Dedifferentiated amniotic fluid mesenchymal stem cell (primary cell): Measurements from ENCODE around the gene SETDB2.

ENCODE experiments used
- DNase-seq: peaks from one replicate; pipeline ENCODE4 v3.0.0-alpha.2; 2016; ENCODE audit errors: extremely low spot score

The SETDB2 gene

DNA sequence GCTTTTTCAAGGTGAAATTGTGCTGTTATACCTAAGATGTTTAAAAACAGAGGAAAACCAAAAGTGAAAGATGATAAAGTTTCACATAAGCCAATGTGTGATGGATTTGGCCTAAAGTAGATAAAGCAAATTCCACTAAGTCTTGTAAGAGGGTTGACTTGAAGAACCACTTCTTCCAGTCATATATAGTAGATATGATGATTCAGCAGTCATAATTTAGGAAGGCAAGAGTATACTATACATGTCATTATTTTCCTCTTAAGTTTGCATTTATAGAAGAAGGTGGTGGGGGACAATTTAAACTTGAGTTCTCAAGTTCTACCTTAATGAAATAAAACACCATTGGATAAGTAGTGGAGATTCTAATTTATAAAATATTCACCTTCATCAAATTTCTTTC lies 88.9 kb downstream of the SETDB2 start:
- DNase-seq, result no peak

DNA sequence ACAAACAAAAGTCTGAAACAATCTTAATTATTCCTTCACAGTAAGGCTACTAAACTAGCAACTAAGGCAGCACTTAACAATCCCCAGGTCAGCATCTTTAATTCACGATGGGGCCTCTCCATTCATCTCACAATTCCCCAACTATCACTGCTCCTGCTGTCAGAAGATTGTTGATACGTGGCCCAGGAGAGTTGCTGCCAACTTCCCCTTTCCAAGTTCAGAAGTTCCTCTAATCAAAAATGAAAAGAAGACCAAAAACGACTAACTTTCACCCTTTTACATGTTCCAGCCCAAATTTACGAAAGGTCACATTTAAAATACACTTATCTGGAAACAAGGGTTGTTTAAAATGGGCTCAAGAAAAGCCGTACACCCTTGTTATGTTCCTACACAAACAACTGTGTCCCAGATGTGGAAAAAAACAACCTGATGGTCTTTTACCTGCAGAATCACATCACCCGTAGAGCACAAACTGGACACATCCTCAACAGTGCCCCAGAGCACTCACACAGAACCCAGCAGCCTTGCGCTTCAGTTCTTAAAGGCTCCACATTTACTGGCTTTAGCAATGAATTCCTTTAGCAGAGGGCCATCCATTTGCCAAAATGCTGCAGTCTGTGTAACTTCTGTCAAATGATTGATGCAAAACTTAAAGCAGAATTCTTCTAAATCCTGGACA lies 89.7 kb downstream of the SETDB2 start:
- no peak for DNase-seq

DNA sequence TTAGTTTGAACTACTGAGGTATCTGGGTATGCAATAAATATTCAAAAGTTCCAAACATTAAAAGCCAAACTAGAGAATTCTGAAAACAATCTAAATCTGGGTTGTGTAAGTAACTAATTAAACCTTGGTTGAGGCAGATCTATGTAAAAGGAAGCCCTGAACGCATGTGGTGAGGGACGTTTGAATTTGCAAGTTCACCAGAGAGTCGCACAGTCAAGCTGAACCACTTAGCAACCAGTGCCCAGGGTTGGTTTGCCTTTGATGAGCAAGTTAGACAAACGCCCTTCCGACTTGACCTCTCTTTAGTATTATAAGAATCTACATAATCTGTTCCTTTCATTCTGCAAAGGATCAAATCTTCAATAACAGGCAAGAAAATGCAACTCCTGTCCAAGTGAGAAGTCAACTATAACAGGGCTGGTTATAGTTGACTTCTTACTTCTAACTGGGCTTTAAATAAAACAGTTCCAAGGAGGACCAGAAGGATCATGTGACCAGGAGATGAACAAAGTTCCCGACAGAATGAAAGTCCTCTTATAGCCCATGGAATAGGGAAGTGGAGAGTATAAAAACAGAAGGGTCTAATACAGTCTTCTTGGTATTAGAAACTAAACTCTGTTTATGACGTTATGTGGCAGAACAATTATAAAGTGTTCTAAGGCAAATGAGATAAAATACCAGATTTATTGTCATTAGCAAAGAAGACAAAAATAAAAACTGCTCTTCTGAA lies 92.2 kb downstream of the SETDB2 start:
- no peak for DNase-seq

DNA sequence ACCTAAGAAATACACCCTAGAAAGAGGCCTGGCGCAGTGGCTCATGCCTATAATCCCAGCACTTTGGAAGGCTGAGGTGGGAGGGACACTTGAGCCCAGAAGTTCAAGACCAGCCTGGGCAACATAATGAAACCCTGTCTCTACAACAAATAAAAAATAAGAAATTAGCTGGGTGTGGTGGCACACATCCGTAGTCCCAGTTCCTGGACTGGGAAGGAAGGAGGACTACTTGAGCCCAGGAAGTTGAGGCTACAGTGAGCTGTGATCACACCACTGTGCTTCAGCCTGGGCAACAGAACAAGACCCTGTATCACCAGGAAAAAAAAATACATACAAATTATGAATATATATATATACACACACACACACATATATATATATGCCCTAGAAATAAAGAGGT lies 94.3 kb downstream of the SETDB2 start:
- DNase-seq, result no peak

DNA sequence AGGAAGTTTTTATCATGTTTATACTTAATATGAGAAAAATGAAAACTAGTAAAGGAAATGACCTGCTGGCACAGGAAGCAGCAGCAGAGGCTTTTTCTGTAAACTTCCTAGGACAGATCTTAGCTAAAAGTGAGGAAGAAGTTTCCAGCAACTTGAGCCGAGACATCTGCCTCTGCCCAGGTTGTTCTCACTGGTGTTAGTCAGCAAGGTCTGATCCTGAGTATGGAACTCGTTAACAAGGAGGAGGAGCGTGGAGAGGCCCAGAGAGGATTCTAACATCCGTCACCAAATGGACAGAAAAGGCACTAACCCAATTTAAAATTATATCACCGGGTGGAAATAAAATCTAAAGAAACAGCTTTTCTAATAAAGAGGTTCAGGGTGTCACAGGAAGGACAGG lies 95.2 kb downstream of the SETDB2 start:
- no peak for DNase-seq

DNA sequence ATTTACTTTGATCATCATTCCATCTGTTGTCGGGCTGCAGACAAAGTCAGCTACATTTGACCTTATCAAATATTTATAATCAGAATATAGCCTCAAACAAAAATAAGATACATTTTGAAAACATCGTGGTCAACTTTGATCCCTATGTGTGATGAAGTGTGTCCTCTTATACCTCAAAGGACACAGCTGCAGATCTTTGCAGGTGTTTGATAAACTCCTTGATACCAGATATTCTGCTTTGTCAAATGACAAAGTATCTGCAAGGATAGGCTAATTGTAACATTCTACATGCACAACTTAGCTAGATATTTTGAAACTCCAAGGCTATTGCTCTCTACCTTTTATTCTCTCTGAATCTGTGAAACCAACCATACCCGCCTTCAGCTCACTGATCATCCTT lies 95.7 kb downstream of the SETDB2 start:
- no peak for DNase-seq

DNA sequence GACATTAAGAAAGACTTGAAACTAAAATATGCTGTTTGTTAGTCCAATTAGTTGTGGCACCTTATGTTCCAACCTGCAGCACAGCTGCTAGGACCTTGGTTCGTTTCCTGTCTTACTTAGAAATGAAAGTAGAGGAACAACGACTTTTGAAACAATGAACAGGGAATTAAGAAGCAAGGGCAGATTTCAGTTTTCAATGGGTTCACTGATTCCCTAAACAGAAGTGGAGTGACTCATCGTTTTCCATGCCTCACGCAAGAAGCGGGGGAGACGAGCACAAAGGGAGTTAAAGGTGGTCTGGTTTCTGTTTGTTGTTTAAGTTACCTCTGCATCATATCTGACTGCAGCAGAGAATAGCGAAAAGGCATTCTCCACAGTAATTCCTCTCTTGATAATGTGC lies 96.5 kb downstream of the SETDB2 start:
- DNase-seq, result no peak

DNA sequence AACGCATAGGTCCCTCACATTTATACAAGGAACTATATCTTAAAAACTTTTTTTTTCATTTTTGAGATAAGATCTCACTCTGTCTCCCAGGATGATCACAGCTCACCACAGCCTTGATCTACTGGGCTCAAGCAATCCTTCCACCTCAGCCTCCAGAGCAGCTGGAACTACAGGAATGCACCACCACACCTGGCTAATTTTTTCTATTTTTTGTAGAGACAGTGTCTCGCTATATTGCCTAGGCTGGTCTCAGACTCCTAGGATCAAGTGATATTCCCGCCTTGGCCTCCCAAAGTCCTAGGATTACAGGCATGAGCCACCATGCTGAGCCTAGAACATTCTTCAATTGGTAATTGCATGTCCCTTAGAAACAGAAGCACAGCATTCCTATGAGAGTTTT lies 99.6 kb downstream of the SETDB2 start:
- DNase-seq, result no peak
